Activated gamma-delta T cell (primary cell): ENCODE data around the gene PPL.
"Not testable (repeated sequence)": the region's sequence is repeated elsewhere in the genome, so short reads cannot be mapped to it uniquely, and the experiment has no call there.

ENCODE experiments used
- DNase-seq: peaks from one replicate; lab custom pipeline; 2025; lab: John Stamatoyannopoulos, UW

PPL gene

DNA sequence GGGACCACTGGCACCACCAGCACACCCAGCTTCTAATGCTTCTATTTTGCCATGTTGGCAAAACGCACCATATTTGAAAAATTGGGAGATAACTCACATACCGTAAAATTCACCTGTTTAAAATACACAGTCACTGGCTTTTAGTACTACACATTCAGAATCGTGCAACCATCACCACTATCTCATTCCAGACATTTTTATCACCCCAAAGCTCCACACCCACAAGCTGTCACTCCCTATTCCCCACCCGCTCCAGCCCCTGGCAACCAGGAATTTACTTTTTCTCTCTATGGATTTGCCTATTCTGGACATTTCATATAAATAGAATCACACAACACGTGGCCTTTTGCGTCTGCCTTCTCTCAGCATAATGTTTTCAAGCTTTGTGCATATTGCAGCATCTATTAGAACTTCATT is 25.0 kb downstream of the PPL start:
- DNase-seq = no peak

DNA sequence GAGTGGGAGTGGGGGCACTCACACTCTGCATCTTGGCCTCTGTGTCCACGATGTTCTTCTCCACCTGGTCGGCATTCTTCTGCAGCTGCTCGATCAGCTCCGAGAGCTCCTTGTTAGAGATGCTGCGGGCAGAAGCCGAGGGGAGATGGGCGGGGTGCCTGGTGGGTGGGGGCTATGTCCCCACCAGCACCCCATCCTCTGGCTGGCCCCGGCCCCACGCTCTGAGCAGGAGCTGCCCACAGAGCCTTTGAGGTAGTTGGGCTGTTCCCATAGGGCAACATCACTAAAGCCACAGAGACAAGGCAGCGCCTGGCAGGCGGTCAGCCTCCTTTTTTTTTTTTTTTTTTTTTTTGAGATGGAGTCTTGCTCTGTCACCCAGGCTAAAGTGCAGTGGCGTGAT is 26.1 kb downstream of the PPL start:
- DNase-seq = no peak

DNA sequence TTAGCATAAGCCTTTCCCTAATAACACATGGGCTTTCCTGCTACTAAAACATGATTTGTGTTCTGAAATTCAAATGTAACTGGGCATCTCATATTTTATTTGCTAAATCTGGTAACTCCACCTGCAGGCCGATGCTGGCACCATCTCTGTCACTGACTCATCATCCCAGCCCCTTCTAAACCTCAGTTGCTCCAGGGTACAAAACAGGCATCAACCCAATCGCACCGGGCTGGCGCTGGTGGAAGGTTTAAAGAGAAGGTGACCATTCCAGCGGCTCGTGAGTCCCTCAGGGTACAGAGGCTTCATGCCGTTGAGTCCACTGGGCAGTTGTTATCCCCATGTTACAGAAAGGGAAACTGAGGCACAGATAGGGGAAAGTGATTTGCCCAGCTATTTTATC is 27.1 kb downstream of the PPL start:
- DNase-seq = no peak

DNA sequence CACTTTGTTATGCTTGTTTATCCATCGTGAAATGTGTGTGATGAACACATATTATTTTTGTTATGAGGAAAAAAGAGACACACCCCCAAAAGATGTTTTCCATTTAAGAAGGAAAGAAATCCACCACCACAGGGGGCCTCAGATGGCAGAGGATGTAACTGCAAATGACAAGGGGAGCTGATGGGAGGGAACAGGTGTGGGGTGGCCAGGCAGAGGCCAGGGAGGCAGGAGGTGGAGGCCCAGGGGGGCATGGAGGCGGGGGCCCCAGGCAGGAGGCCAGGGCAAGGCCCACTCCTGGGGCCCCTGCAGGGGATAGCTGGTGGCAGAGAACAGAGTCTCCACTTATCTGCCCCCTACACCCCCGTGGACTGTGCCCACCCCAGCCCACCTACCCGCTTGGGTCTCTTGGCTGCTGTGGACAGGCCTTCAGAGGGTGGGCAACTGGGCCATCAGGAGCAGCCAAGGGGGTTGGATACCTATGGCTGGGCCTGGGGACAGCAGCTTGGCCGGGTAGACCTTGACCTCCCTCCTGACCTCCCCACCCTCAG is 28.0 kb downstream of the PPL start:
- DNase-seq = no peak

DNA sequence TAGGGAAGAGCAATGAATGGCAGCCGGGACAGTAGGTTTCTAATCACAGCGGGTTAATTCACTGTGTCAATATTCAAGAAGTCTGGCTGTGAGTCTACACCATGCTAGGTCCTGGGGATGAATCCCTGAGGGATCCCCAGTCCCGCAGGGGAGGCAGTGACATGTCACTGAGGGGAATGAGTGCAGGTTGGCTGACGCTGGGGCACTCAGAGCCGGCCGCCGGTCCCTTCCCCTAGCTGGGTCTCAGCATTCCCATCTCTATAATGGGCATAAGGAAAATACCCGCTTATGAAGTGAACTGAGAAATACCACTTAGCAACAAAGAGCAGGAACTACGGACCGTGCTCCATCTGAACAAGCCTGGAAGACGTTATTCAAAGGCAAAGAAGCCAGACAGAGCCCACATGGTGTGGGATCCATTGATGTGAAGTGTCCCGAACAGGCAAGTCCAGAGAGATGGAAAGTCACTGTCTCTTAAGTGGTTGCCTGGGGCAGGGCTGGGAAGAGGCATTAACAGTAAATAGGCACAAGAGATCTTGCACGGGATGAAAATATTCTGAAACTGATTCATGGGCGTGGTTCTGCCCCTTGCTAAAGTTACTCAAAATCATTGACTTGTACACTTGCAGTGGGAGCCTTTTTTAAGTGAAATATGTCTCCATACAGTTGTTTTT is 31.9 kb downstream of the PPL start:
- no peak for DNase-seq

DNA sequence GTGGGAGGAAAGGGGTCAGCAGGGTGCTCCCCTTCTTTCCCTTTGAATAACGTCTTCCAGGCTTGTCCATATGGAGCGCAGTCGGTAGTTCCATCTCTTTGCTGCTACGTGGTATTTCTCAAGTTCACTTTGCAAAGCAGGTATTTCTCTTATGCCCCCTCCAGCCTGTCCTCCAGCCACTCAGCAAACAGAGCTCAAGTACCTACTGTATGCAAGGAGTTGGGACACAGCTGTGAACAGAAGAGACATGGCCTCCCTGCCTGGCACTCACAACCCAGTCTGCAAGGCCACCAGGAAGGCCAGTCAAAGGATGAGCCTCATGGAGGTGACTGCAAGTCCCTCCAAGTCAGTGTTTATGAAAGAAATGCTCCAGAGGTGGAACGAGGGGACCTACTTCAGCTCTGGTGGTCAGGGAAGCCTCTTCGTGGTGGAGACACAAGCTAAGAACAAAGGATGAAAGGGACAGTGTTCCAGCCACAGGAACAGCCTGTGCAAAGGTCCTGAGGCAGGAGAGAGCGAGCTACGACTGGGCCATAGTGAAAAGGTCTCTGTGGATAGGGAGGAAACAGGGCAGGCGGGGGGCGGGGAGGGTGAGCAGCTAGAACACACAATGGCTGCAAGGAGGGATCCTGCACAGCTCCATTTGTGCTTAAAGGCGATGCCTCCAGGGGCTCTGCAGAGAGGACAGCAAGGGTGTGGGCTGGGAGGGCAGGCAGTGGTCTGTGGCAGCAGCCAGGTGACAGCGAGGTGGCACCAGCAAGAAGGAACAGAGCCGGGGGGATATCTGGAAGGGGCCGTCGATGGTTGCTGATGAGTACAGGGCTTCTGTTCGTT is 32.6 kb downstream of the PPL start:
- no peak for DNase-seq

DNA sequence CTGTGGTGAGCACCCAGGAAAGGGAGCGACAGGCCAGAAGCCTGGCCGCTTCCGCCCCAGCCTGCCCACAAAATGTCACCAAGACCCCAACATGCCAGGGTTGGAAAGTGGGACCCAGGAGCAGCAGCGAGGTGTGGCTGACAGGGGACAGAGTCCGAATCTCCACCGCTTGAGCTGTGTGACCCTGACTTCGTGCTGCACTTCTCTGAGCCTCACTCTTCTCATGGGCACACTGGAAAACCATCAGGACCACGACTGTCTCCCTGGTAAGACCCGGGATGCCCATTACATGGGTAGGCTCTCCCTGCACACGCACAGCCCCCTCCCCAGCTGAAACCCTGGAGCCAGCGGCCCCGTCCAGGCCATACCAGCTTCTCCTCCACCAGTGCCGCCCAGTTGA is 34.9 kb downstream of the PPL start:
- DNase-seq = no peak

DNA sequence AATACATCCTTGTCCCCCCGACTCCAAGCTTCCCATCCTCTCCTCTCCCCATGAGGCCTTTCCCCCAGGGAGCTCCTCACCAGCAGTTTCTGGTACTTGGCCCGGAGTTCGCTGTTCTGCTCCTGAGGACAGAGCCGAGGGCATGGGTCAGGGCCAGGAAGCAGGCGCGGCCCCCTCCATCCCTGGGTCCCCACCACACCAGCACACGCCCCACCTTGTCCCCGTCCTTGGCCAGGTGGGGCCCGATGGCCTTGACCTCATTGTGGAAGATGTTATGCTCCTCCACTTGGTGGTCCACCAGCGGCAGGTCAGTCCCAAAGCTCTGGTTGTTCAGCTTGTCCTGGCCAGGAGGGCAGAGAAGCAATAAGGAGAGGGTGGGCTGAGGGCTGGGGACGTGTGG is 36.2 kb downstream of the PPL start:
- no peak for DNase-seq

DNA sequence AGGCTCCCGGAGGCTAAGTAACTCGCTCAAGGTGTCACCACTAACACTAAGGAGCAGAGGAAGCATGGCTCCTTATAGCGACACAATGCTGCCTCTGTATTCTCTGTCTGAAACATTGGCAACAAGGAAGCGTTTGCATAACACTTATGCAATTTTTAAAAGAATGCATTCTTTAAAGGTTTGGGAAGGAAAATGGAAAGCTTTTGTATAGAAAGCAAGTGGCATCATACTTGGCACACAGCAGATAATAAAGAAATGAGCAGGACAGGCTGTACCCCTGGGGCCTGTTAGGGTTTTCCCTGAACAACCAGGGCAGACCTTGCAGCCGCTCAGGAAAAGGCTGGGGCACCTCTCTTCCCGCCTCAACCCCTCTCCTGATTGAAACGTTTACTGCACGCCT is 36.9 kb downstream of the PPL start:
- no peak for DNase-seq

DNA sequence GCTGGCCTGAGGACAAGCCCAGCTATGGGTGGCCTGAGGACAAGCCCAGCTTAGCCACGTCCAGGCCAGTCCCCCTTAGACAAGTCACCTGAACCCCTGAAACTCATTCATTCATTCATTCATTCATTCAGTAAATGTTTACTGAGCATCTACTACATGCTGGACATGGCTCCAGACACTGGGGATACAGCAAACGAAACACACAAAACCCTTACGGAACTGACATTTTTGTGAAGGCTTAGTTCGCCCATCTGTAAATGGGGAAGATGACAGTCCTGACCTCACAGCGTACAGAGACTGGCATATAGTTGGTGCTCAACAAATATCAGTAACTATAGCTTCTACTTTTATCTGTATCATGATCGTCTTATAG is 37.5 kb downstream of the PPL start:
- DNase-seq = no peak

DNA sequence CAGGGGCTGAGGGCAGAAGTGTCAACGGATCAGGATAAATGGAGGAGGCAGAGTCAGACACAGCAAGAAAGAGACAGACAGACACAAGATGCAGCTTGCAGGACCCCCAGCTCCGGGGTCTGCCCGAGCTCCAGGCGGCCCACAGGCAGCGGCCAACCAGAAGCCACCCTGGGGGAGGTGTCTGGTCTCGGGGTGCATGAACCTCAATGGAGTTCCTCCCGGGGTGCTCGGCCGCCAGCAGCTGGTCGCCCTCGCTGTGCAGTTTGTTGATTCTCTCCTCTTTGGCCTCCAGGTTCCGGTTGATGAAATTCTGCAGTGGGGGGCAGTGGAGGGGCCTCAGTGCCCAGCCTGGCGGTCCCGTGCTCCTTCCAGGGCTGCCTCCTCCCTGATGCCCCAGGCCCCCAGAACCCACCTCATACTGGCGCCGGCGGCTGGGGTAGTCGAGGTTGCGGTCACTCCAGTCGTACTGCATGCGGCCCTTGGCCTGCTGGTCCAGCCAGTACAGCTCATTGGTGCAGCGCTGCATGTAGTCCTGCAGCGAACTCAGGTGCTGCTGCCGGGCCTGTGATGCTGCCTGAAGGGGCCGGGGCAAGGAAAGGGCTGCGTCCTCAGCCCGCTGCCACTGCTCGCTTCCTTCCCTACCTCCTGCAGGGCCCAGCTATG is 38.0 kb downstream of the PPL start:
- no peak for DNase-seq

DNA sequence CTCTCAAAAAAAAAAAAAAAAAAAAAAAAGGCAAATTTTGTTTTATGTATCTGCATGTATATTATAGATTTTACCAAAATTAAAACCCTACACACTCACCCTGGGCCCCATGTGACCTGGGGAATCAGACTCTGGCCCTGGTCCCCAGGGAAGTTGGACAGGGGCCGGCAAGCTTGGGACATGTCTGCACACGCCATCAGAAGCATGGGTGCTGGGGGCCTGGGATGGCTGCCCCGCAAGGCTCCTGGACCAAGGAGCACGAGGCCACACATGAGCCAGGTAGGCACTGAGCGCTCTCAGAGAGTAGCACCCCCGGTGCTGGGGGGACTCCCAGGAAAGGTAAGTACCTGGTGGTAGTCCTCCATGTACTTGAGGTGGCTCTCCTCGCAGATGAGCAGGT is 39.6 kb downstream of the PPL start:
- DNase-seq = no peak

DNA sequence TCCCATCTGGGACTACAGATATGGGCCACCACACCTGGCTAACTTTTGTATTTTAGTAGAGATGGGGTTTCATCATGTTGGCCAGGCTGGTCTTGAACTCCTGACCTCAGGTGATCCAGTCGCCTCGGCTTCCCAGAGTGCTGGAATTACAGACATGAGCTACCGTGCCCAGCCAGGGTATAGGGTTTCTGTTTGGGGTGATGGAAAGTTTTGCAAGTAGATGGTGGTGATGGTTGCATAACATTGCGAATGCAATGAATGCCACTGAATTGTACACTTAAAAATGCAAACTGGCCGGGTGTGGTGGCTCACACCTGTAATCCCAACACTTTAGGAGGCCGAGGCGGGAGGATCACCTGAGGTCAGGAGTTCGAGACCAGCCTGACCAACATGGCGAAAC is 40.2 kb downstream of the PPL start:
- not testable (repeated sequence) for DNase-seq

DNA sequence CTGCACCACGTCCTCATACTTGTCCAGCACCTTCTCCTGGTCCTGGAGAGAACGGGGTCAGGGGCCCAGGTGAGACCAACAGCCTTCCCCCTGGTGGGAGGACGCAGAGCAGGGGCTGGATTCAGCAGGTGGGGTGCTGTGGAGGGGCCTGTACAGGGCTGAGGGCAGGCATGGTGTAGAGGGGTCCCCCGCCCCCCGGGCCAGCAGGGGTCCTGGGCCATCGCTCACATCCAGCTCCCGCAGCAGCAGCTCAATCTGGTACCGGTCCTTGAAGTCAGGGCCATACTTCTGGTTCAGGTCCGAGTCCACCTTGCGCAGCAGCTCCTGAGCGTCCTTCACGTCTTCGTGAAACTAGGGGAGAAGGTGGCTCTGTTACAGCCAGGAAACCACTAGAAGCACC is 41.6 kb downstream of the PPL start:
- DNase-seq = no peak

DNA sequence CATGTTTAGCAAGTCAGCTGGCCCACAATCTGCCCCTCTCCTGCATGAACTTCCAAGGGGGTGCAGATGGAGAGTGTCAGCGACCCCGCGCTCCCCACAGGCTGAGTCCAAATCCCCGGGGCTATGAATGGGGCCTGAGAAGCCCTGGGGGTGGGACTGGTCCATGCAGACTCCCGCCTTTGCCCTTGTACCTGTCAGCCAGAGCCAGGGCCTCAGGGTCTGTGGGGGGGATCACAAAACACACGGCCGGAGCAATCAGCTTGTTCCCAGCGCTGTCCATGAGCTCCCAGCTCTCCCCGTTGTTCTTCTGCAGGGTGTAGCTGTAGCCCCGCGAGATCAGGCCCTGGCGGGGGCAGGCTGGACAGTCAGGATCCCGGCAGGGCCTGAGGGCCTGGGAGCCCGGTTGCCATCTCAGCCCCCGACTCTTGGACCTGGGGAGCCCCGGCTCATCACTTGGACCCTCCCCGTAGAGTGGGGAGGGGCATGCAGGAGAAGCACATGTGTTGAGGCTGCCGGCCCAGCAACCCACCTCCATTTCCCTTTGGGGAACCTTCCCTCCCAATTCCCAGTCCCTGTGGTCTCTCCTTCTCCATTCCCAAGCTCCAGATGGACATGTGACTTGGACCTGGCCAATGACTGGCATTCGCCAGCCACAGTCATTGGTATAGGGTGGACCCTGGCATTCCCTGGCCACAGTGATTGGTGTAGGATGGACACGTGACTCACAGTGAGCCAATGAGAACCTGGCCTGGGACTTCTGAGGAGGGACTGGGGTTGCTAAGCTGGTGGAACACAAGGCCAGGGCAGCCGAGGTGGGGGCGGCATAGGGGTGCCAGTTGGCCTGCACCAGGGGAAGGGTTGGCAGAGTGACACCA is 42.4 kb downstream of the PPL start:
- DNase-seq = no peak

DNA sequence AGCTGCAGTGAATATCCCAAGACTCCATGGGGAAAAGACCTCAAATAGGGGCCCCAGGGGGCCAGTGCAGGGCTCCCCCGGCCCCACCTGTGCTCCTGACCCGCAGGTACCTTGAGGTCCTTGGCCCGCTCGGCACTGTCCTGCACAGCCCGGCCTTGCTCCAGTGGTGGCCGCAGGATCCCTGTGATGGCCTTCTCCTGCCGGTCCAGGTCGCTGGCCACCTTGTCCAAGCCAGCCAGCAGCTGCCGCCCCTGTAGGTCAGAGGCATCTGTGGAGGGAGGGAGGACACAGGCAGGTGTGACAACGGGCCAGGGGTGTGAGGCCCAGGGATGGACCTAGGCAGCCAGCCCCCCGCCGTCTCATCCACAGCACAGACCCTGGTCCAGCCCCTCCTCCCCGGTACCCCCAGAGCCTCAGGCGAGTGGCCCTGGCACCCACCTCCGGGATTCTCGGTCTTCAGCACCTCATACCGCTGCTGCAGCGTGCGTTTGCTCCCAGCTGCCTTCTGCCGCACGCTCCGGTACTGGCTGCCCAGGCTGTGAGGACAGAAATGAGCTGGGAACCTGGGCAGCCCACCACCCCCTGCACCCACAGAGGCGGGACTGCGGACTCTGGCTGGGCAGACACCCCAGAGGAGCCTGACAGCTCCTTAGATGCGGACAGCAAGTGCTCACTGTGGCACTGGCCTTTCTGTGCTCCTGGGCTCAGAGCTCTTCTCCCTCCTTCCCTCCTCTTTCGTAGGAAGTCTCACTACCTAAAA is 43.7 kb downstream of the PPL start:
- DNase-seq = no peak

DNA sequence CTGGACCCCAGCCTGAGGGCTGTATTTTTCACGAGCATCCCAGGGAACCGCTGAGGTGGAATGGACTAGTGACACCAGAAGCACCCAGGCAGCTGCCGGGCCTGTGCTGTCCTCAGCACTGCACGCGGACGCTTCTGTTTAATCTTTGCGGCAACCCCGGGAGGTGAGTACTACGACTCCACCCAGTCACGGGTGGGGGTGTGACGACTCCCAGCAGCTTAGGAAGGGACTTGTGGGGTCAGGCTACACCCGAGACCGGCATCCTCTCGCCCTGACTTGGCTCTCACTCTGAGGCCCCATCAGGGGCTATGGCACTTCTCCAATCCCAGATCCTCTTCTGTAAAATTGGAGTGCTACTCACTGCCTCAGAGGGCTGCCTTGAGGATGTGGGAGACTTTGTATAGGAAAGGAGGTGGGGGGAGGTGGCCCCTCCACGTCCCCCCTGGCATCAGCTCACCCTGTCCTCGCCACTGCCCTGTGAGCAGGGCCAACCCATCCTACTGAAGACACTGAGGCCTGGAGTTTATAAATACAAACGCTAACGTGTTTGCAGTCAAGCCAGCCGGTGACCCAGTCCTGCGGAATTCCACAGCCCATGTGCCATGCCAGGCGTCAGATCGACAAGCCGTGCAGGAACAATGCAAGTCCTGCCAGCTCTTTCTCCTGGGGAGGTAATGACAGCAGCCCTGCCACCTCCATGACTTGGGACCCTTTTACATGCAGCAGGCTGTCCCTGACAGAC is 44.4 kb downstream of the PPL start:
- no peak for DNase-seq

DNA sequence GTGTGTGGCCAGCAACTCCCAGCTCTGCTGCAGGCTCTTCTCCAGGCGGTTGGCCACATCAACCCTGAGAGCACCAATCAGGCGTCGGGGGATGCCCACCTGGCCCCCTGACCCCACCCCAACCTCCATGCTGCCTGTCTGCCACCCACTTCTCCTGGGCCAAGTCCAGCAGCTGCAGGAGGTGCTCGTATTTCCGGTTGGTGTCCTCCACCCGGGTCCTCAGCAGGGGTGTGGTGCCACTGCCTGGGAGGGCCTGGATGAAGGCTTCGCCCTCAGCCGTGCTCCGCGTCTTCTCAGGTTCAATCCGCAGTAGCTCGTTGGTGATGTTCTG is 45.1 kb downstream of the PPL start:
- DNase-seq = no peak

DNA sequence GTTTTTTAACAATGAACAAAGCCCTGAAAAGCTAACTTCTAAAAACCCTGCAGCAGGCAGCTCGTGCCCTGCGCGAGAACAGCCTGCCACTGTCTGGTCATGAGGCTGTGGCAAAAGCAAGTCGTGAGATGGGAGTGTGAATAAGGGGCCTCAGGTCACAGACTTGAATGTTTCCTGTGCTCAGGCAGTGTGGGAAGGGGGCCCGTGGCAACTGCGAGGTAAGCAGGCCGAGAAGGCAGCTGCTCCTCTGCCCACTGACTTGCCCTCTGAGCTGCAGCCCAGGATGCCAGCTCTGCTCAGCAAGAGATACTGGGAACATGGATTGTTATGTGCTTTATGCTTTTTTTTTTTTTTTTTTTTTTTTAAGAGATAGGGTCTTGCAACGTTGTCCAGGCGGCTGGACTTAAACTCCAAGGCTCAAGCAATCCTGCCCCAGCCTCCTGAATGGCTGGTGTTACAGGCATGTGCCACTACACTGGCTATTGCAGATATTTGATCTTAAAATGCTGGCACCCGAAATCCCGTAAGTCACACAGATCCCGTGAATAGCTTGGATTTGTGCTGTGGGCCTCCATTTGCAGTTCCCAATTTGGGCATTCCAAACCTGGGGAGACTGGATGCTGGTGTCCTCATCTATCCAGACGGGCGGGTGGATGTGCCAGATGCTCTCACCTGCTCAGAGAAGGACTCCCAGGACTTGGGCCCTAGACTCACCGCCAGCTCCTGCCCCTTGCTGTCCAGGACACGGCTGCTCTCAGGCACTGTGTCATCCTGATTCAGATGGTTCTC is 45.7 kb downstream of the PPL start:
- no peak for DNase-seq

DNA sequence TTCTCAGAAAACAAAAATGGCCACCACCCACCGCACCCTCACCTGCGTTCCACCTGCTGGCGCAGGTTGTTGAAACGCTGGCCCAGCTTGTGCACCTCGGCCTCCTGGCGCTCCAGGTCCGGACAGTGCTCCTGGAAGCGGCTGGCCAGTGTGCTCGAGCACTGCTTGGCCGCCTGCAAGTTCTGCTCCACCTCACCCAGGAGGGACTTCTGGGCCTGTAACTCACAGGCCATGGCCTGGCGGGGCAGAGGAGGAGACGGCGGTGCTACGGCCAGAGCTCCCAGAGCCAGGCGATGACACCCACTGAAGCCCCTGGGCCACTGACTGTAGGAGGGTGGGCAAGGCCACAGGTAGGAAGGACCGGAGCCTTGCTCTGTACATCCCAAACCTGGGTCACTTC is 46.3 kb downstream of the PPL start:
- no peak for DNase-seq
